ENCODE results near the gene ZNF253. TPM values are rescaled to one million over a fixed set of nuclear protein-coding genes. Genes with fewer than 3 reads are reported as not detected.

The ZNF253 gene
- total and polyA plus RNA-seq, 9 of the 15 experiments (the other 6 are each of a cell fraction or from before 2014, with no cell fraction given), result 4.0 to 14.4 (median 7.5) TPM

DNA sequence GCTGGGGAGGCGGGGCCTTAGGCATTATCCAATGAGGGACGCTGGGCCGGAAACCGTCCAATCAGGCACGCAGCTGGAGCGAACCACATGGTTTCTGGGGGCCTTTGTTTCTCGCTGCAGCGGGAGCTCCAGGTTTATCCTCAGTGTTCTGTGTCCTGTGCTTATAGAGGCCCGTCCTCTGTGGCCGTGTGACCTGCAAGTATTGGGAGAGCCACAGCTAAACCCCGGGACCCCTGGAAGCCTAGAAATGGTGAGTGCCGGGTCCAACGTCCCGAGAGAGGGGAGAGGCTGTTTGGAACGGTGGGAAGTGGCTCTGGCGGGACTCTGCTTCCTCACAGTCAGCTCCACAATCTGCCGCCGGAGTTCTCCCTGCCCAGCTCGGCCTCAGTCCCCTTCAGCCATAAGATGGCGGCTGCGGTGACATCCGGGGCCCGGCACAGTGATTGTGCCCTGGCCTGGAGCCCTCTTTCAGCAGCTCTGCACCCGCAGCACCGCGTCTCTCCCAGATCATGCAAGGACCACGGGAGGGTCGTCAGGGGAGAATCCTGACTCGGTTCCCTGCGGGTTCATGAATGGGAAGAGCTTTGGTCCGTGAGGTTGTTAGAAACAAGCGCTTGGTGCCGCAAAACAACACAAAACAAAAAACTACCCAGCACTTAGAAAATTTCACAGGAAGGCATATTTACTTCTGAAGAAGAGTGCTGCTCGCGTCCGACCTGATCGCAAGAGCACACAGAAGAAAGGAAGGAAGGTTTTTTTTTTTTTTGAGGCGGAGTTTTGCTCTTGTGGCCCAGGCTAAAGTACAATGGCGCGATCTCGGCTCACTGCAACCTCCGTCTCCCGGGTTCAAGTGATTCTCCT lies at the start of gene ZNF253 (continued):
- TF ChIP-seq, protein P1, sequence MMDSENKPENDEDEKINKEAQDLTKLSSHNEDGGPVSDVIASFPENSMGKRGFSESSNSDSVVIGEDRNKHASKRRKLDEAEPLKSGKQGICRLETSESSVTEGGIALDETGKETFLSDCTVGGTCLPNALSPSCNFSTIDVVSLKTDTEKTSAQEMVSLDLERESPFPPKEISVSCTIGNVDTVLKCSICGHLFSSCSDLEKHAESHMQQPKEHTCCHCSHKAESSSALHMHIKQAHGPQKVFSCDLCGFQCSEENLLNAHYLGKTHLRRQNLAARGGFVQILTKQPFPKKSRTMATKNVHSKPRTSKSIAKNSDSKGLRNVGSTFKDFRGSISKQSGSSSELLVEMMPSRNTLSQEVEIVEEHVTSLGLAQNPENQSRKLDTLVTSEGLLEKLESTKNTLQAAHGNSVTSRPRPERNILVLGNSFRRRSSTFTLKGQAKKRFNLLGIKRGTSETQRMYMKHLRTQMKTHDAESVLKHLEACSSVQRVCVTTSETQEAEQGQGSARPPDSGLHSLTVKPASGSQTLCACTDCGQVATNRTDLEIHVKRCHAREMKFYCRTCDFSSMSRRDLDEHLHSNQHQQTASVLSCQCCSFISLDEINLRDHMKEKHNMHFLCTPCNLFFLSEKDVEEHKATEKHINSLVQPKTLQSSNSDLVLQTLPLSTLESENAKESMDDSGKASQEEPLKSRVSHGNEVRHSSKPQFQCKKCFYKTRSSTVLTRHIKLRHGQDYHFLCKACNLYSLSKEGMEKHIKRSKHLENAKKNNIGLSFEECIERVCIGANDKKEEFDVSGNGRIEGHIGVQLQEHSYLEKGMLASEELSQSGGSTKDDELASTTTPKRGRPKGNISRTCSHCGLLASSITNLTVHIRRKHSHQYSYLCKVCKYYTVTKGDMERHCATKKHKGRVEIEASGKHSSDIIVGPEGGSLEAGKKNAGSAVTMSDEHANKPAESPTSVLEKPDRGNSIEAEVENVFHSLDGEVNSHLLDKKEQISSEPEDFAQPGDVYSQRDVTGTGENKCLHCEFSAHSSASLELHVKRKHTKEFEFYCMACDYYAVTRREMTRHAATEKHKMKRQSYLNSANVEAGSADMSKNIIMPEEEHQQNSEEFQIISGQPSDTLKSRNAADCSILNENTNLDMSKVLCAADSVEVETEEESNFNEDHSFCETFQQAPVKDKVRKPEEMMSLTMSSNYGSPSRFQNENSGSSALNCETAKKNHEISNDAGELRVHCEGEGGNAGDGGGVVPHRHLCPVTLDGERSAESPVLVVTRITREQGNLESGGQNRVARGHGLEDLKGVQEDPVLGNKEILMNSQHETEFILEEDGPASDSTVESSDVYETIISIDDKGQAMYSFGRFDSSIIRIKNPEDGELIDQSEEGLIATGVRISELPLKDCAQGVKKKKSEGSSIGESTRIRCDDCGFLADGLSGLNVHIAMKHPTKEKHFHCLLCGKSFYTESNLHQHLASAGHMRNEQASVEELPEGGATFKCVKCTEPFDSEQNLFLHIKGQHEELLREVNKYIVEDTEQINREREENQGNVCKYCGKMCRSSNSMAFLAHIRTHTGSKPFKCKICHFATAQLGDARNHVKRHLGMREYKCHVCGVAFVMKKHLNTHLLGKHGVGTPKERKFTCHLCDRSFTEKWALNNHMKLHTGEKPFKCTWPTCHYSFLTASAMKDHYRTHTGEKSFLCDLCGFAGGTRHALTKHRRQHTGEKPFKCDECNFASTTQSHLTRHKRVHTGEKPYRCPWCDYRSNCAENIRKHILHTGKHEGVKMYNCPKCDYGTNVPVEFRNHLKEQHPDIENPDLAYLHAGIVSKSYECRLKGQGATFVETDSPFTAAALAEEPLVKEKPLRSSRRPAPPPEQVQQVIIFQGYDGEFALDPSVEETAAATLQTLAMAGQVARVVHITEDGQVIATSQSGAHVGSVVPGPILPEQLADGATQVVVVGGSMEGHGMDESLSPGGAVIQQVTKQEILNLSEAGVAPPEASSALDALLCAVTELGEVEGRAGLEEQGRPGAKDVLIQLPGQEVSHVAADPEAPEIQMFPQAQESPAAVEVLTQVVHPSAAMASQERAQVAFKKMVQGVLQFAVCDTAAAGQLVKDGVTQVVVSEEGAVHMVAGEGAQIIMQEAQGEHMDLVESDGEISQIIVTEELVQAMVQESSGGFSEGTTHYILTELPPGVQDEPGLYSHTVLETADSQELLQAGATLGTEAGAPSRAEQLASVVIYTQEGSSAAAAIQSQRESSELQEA (IDR thresholded peaks at IDR 0.05; ENCODE audit: low read depth), result no peak
- TF ChIP-seq MTA1 (IDR thresholded peaks at IDR 0.05; ENCODE audit: borderline replicate concordance), result no peak
- TF ChIP-seq, protein P2, sequence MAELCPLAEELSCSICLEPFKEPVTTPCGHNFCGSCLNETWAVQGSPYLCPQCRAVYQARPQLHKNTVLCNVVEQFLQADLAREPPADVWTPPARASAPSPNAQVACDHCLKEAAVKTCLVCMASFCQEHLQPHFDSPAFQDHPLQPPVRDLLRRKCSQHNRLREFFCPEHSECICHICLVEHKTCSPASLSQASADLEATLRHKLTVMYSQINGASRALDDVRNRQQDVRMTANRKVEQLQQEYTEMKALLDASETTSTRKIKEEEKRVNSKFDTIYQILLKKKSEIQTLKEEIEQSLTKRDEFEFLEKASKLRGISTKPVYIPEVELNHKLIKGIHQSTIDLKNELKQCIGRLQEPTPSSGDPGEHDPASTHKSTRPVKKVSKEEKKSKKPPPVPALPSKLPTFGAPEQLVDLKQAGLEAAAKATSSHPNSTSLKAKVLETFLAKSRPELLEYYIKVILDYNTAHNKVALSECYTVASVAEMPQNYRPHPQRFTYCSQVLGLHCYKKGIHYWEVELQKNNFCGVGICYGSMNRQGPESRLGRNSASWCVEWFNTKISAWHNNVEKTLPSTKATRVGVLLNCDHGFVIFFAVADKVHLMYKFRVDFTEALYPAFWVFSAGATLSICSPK (IDR thresholded peaks at IDR 0.05; ENCODE audit: borderline replicate concordance), result no peak
- no peak for TF ChIP-seq PCBP1 (IDR thresholded peaks at IDR 0.05; ENCODE audit: low read depth, low read length, poor library complexity, severe bottlenecking)

Measured in K562 (cell line).